PC-3 (cell line): ENCODE results near the gene LMO2.

Experiments used
- CTCF ChIP-seq: fragments of 300-600 bp; sonication (generic); conservative IDR thresholded peaks from 2 replicates; pipeline ENCODE4 v1.5.1; 2017; ENCODE audit warnings: antibody characterized with exemption, low read depth, mild to moderate bottlenecking, low read length
- EZH2 ChIP-seq: fragments of 300-600 bp; sonication (generic); IDR thresholded peaks from one replicate; pipeline ENCODE4 v1.6.1; 2017; ENCODE audit warnings: antibody characterized with exemption, mild to moderate bottlenecking, low read length; ENCODE audit not compliant: unreplicated experiment

- no peak for TF ChIP-seq CTCF
- no peak for TF ChIP-seq EZH2
These were observed 7.1 kb upstream of the LMO2 start for GRCh38 chr11:33898957-33899356.
